Glomerular visceral epithelial cell (primary cell): ENCODE measurements around the gene MIX23.

ENCODE experiments used
- DNase-seq: peaks from one replicate; pipeline ENCODE4 v3.0.0-alpha.2; 2016; ENCODE audit errors: extremely low spot score

MIX23 gene

DNA sequence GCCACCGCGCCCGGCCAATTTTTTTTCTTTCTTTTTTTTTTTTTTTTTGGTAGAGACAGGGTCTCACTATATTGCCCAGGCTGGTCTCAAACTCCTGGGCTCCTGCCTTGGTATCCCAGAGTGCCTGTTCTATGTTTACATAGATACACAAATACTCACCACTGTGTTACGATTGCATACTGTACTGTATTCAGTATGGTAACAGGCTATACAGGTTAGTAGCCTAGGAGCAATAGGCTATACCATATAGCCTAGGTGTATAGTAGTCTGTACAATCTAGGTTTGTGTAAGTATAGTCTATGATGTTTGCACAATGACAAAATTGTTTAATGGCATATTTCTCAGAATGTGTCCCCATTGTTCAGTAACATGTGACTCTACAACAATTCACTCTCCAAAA lies 31.4 kb downstream of the MIX23 start:
- no peak for DNase-seq

DNA sequence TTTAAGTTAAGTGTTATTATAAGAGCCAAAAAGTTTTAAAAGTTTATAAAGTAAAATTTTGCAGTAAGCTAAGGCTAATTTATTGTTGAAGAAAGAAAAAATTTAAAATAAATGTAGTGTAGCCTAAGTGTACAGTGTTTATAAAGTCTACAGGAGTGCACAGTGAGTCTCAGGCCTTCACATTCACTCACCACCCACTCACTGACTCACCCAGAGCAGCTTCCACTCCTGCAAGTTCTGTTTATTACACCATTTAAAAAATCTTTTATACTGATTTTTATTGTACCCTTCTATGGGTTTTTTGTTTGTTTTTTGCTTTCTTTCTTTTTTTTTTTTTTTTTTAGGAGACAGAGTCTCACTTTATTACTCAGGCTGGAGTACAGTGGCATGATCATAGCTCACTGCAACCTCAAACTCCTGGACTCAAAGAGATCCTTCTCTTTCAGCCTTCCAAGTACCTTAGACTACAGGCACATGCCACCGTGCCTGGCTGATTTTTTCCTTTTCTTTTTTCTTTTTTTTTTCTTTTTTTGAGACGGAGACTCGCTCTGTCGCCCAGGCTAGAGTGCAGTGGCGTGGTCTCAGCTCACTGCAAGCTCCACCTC lies 32.1 kb downstream of the MIX23 start:
- DNase-seq = no peak

DNA sequence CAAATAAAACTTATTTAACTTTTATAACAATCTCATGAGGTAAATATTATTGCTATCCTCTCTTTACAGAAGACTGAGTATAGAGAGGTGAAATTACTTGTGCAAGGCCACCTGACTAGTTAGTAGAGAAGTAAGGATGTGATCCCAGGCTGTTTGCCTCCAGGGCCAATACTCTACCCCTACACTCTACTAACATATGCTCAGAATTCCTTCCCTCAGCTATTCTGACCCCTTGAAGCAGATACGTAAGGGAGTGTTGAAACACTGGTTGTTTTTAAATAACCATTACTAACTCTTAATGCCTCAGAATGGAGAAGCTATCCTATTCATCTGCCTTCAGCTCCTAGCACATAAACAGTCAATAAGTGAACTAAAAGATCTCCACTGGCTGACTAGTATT lies 33.9 kb downstream of the MIX23 start:
- no peak for DNase-seq

DNA sequence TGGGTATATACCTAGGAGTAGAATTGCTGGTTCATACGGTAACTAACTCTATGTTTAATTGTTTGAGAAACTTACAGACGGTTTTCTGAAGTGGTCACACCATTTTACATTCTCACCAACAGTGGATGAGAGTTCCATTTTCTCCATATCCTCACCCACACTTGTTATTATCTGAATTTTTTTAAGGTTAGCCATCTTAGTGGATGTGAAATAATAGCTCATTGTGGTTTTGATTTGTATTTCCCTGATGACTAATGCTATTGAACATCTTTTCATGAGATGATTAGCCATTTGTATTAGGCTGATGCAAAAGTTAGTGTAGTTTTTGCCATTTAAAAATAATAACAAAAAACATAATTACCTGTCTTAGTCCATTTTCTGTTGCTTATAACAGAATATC lies 39.4 kb downstream of the MIX23 start:
- DNase-seq = no peak

DNA sequence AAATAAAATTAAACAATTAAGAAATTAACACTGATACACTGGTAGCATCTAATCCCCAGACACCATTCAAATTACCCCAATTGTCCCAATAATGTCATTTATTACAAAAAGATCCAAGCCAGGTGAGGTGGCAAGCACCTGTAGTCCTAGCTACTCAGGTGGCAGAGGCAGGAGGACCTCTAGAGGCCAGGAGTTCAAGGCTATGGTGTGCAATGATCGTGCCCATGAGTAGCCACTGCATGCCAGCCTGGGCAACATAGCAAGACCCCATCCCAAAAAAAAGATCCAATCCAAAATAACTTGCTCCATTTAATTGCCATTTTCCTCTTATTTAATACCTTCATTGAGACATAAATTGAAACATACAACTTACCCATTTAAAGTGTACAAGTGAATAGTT lies 40.2 kb downstream of the MIX23 start:
- no peak for DNase-seq

DNA sequence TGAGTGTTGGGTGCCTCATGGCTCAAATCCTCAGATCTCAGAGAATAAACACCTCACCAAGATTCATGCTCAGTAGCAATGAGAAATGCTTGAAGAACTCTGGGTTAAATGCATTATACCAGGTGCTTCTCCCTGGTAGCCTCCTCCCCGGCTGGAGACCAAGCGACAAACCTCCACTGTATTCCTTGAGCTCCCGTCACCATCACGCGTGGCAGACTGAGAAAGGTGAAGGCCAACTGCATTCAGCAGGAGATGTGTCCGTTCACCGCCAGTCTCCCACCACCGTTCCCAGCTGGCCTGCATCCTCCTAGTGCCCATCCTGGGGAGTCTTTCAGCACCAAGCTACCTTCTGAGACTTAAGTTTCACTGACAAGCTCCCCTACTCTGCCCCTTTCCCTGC lies 50.5 kb downstream of the MIX23 start:
- DNase-seq = no peak

DNA sequence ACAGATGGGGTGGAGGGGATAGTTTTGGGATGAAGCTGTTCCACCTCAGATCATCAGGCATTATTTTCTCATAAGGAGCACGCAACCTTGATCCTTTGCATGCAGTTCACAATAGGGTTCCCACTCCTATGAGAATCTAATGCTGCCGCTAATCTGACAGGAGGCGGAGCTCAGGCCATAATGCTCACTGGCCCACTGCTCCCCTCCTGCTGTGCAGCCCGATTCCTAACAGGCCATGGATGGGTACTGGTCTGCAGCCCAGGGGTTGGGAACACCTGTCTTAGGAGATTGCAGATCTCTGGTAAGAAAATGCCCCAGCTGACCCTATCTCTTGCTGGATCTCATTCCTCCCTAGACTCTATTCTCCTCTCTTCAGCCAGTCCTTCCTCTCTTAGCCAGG lies 51.1 kb downstream of the MIX23 start:
- no peak for DNase-seq

DNA sequence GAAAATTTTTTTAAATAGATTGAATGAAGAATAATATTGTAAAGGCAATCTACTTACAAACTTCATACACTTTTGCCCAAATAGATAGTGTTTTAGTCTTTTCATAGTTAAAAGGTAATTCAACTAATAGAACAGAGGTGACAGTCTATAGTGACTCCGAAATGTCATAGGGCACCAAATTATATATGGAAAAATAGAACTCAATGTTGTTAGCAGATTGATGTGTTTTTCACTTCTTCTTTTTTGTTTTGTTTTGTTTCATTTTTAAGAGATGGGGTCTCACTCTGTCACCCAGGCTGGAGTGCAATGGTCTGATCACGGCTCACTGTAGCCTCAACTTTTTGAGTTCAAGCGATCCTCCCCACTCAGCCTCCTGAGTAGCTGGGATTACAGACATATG lies 57.3 kb downstream of the MIX23 start:
- DNase-seq = no peak

DNA sequence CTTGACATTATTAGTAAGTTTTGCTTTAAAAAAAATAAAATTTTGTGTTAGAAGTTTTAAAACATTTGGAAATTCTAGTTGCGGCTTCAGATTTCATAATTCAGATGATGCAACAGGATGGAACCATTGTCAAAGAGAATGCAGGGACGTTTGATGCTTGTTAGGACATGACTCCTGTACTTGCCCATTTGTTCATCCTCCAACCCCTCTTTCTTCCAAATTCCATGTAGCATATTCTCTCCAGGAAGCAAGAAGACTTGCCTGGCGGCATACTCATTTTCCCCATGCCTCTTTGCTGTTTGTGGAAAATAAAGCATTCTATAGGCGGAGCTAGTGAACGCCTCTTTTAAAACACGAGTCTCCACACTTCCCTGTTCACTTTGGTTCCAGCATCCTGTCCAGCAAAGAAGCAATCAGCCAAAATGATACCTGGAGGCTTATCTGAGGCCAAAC lies 58.1 kb downstream of the MIX23 start, which contains the start of gene CSTA:
TSS of gene CSTA (plus strand) at position 378 of the 453 bp plus-strand sequence. CDS start at position 423, 45 bp downstream.
- DNase-seq = no peak

DNA sequence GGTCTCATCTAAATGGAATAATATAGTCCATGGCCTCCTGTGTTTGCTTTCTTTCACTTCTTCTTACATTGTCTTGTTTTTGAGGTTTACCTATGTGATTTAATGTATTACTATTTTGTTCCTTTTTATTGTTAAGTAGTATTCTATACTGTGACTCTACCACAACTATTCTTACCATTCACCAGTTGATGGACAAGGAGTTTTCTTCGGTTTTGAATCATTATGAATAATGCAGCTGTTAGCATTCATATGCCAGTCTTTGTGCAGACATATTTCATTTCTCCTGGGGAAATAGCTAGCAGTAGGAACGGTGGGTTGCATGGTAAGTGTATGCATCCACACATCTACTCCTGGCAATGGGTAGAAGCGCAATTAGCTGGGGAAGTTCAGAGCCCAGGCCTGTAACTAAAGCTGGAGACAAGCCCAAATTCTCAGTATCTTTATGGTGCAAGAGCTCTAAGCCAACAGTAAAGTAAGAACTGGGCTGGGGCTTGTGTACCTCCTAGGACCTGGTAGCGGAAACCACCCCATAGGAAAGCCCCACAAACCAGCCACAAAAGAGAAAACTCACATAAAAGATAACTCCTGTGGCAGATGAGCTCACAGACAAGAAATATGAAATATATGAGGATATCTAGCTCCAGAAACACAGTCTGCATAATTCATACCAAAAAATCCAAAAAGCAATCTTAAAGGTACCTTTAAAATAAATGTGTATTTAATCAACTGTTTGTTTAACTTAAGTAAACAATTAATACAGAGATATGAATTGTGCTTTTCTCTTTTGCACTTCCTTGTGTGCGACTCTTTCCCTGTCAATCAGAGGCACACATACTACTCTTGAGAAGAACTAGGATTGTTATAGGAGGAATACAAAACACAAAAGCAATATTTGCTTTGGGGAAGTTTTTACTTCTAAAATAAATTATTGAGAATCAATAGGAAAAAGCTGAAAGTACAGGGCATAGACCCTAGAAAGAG lies 60.6 kb downstream of the MIX23 start:
- DNase-seq = no peak

DNA sequence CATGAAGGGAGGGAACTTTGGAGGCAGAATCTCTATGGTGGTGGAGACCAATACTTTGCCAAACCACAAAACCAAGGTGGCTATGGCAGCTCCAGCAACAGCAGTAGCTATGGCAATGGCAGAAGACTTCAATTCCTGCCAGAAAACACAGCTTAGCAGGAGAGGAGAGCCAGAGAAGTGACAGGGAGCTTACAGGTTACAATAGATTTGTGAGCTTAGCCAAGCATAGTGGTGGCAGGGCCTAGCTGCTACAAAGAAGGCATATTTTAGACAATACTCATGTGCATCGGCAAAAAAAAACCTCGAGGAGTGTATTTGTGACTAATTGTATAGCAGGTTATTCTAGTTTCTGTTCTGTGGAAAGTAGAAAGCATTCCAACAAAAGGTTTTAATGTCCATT lies 64.4 kb downstream of the MIX23 start:
- DNase-seq = no peak

DNA sequence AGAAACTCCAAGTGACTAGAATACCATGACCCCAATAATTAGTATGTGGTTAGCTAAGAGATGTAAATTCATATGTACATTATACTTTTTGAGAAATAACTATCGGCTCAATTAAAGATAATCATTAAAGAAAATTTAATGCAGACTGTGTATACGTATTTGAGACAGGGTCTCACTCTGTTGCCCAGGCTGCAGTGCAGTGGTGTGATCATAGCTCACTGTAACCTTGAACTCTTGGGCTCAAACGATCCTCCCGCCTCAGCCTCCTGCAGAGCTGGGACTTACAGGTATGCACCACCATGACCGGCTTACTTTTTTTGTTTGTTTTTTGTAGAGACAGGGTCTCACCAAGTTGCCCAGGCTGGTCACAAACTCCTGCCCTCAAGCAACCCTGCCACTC lies 66.7 kb downstream of the MIX23 start:
- no peak for DNase-seq

DNA sequence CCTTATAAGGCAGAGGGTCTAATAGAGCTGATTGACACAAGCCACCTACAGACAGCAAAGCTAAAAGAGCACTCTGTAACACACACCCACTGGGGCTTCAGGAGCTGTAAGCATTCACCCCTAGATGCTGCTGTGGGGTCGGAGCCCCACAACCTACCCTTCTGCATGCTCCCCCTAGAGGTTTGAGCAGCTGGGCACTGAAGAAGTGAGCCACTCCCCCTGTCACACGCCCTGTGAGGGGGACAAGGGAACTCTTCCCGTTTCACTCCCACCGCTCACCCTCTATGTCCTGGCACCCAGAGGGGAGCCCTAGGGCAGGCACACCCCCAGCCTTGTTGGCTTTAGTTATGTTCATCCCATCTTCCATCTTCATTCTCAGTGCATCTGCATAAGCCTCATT lies 67.4 kb downstream of the MIX23 start:
- no peak for DNase-seq

DNA sequence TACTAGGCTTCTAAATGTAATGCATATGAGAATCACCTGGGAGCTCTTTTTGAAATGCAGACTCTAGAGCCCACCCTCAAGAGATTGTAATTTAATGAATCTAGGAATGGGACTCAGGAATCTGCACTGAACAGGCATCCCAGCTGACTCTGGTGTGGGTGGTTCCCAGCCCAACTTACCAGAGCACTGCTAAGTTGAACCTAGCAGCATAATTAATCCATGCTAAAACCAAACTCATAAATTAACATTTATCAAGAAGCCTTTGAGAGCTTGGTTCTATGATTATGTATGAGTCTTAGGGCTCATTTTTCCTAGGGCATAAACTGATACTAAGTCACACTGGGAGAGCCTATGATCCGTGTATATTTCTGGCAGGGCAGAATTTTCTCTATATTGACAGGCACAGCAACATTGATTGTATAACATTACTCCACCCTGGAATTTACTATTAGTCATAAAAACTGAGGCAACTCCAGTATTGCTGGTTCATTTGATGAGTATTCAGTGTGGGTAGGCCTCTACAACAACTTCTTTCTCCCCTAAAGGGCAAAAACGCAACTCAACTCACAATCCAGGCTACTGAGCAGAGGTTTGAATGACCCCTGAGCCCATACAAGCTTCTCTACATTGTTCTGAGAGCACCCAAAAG lies 68.7 kb downstream of the MIX23 start:
- DNase-seq = no peak

DNA sequence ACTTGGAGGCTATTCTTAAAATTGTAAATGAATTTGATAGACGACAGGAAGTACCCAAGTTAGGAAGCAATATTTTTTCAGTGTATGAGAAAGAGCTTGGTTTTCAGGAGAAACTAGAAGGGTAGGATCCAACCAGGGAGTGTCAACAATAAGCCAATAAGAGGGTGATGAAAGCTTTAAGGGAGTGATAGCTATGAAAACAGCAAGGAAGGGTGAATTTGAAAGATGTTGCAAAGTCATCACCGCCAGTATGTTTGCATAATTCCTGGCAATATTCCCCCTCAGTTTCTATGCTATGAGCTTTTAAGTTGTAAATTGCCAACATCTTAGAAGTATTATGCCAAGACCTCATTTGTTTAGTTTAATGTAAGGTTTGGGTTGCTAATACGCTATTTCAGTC lies 69.8 kb downstream of the MIX23 start:
- no peak for DNase-seq

DNA sequence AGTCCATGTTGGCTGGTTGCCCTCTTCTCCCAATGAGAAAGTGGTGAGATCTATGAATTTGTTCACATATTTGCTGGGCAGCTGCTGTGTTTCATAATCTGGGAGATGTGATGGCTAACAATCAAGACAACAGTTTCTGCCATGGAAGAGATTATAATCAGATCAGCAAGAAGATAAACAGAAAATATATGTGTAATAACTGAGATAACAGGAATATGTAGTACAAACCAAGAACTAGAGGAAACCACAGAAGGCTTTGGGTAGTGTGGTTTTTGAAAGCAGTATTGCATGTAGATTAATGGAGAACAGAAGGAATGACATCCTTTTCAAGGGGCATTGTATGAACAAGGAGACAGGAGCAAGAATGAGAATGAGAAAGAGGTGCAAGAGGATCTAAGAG lies 70.2 kb downstream of the MIX23 start:
- DNase-seq = no peak

DNA sequence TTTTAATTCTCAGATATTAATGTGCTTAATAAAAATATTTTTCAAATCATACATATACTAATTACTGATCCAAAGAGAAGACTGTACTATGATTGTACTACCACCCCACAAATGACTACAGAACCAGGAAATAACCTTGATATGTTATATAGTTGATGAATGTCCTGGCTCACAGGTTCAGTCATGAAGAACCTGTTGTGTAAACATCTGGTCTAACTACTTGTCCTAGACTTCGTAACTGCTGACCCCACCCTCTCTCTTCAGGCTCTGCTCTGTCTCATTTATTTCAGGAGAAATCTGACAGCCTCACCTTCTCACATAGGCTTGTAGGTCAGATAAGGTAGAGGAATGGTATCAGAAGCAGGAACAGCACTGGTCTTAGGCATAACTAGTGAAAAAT lies 72.7 kb downstream of the MIX23 start:
- DNase-seq = no peak
